ENCODE measurements around the gene CORIN.
"Not testable (repeated sequence)": the region's sequence is repeated elsewhere in the genome, so short reads cannot be mapped to it uniquely, and the experiment has no call there.

The CORIN gene

GRCh38 chr4:47555920-47556319 lies 281.9 kb downstream of the CORIN start:
- not testable (repeated sequence) for DNase-seq

GRCh38 chr4:47553329-47554125 lies 284.3 kb downstream of the CORIN start:
- no peak for DNase-seq

DNA sequence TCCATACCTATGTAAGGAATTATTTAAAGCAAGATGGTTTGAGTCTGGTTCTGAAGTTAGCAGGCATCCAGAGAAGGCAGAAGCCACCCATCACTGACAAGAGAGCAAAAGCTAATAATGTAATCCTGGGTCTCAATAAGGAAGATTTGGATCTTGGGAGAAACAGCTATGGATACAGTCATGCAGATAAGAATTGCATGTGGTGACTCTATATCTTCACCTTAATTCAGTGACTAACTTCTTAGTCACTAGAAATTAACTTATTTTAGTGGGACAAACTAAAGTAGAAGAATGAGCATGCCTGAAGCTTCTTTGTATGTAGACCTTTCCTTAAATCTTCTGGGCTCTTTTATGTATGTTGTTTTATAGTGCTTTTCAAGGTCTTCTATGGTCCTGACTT lies 286.2 kb downstream of the CORIN start:
- no peak for DNase-seq

DNA sequence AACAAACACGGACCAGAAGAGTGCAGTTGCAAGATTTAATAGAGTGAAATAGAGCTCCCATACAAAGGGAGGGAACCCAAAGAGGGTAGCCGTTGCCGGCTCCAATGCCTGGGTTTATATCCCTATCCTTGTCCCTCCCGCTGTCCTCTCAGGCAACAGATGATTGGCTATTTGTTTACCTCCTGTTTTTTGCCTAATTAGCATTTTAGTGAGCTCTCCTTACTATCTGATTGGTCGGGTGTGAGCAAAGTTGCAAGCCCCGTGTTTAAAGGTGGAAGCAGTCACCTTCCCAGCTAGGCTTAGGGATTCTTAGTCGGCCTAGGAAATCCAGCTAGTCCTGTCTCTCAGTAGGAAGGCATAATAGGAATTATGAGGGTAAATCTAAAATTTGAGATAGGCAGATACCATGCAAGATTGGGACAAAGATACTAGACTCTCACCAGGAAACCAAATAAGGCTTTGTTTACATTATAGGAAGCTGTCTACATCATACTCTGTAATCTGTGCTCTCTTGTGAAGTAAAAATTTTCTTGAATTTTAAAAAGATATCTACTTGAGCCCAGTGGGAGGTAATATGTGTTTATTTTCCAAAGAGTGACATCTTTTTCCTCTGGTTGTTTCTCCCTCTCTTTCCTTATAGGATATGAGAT lies 286.8 kb downstream of the CORIN start:
- DNase-seq = no peak

DNA sequence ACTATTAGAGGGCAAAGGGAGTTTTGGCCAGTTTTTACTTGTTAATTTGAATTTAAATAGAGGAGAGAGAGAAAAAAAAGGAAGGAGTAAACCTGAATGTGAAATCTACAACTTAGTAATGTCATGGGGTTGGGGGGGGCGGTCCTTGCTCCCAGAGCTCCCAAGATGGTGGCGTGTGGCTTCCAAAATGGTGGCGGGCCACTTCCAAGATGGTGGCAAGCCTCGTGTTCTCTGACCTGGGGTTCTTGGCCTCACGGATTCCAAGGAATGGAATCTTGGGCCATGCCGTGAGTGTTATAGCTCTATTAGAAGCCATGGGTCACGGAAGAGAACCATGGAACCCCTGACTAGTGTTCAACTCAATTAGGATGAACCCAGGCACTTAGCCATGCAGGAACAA lies 287.5 kb downstream of the CORIN start:
- not testable (repeated sequence) for DNase-seq

All from NCI-H187 (cell line).